HepG2 (cell line): ENCODE data around the gene TXNDC16. TPM values are rescaled to one million over a fixed set of nuclear protein-coding genes. Genes with fewer than 3 reads are reported as not detected.

Experiments
- ATAC-seq: fragments of 200-7000 bp; cut with Tn5 transposase; 3 replicates; pipeline ENCODE4 v1.9.1; 2020; ENCODE audit warnings: mild to moderate bottlenecking, moderate library complexity
- BruUV-seq: library from RNA; stranded (reverse); fragments of 400-500 nt; replicated peaks from 2 replicates; lab custom pipeline; 2021; lab: Mats Ljungman, UMichigan
- CTCF ChIA-PET: fragments of 300-600 bp; formaldehyde crosslinking; extraction: SDS; loops from one replicate; lab custom pipeline; 2021; ENCODE audit warnings: low total read pairs, inconsistent platforms, low intra/inter-chr PET ratio; lab: Yijun Ruan, JAX
- POLR2A ChIA-PET: fragments of 350-600 bp; sonication (Branson Sonifier 250); formaldehyde crosslinking; loops from one replicate; lab custom pipeline; 2020; ENCODE audit warnings: antibody characterized with exemption, inconsistent platforms; lab: Yijun Ruan, JAX
- DNase-seq: peaks from one replicate; pipeline ENCODE4 v3.0.0-alpha.2; 2015; ENCODE audit warnings: low spot score
- FAIRE-seq: peaks from 3 replicates; lab custom pipeline; 2011; peaks lifted over from hg19 to GRCh38; lab: Jason Lieb, UNC
- H2AFZ ChIP-seq: one replicate; pipeline ENCODE4 v1.6.1; 2011; ENCODE audit warnings: low read length, inconsistent platforms
- H3K27ac ChIP-seq: fragments of 300-600 bp; 3 replicates; pipeline ENCODE4 v1.8.0; 2011; ENCODE audit warnings: mixed run types, mild to moderate bottlenecking, mixed read lengths, low read length, inconsistent platforms; ENCODE audit not compliant: insufficient read depth; ENCODE audit errors: extremely low read length
- H3K27me3 ChIP-seq, 2 experiments: fragments of 200-600 bp in 1 of 2; 2 replicates in 1 of 2; 3 replicates in 1 of 2; pipeline versions ENCODE4 v1.6.0 to v1.8.0; 2011; ENCODE audit warnings: low read length in 2 of 2, mild to moderate bottlenecking in 2 of 2, moderate library complexity in 2 of 2, inconsistent platforms in 1 of 2; ENCODE audit not compliant: insufficient read depth in 2 of 2, control insufficient read depth in 1 of 2
- H3K36me3 ChIP-seq, 2 experiments: fragments of 200-600 bp in 1 of 2; replicated peaks in 1 of 2; 2 replicates in 1 of 2; 3 replicates in 1 of 2; pipeline versions ENCODE4 v1.5.1 to v1.8.0; 2011; ENCODE audit warnings: low read length in 2 of 2, inconsistent platforms in 1 of 2; ENCODE audit not compliant: insufficient read depth in 2 of 2, control insufficient read depth in 1 of 2
- H3K4me1 ChIP-seq: 2 replicates; pipeline ENCODE4 v1.5.1; 2012; ENCODE audit warnings: low read length, inconsistent platforms; ENCODE audit not compliant: insufficient read depth
- H3K4me2 ChIP-seq: 2 replicates; pipeline ENCODE4 v1.6.0; 2011; ENCODE audit warnings: low read depth, low read length, inconsistent platforms
- H3K4me3 ChIP-seq, 3 experiments: fragments of 200-600 bp in 1 of 3; sonication (generic), shearing (Covaris generic) in 1 of 3; replicated peaks in 1 of 3; 2 replicates each; pipeline ENCODE4 v1.5.1; 2011 to 2016; ENCODE audit warnings: low read length in 3 of 3, inconsistent platforms in 2 of 3, low read depth in 2 of 3, mild to moderate bottlenecking in 2 of 3, control low read depth in 1 of 3, mixed read lengths in 1 of 3; ENCODE audit not compliant: insufficient read depth in 1 of 3
- H3K79me2 ChIP-seq: one replicate; pipeline ENCODE4 v1.6.1; 2011; ENCODE audit warnings: low read length, inconsistent platforms; ENCODE audit not compliant: insufficient read depth
- H3K9ac ChIP-seq: 2 replicates; pipeline ENCODE4 v1.6.0; 2011; ENCODE audit warnings: mild to moderate bottlenecking, low read depth, low read length, inconsistent platforms; ENCODE audit not compliant: insufficient read depth
- H3K9me3 ChIP-seq: 2 replicates; pipeline ENCODE4 v1.5.1; 2012; ENCODE audit warnings: mild to moderate bottlenecking, low read length
- H4K20me1 ChIP-seq: 2 replicates; pipeline ENCODE4 v1.6.0; 2011; ENCODE audit warnings: inconsistent platforms, mild to moderate bottlenecking, low read length, moderate library complexity; ENCODE audit not compliant: insufficient read depth
- CBFB ChIP-seq: sonication (generic); formaldehyde crosslinking; IDR thresholded peaks from 2 replicates; pipeline ENCODE4 v1.4.0; 2020; ENCODE audit warnings: missing genetic modification reagents
- CBX1 ChIP-seq: IDR thresholded peaks from one replicate; pipeline ENCODE4 v1.6.1; 2016; ENCODE audit warnings: antibody characterized with exemption, low read depth
- CHCHD3 ChIP-seq: sonication (generic); formaldehyde crosslinking; IDR thresholded peaks from 2 replicates; pipeline ENCODE4 v1.8.0; 2022; ENCODE audit warnings: mild to moderate bottlenecking, missing genetic modification reagents, moderate library complexity
- ESRRA ChIP-seq: sonication (generic); formaldehyde crosslinking; IDR thresholded peaks from 2 replicates; pipeline ENCODE4 v1.5.1; 2020; ENCODE audit warnings: mild to moderate bottlenecking, low read depth, missing genetic modification reagents
- GFI1 ChIP-seq: sonication (generic); formaldehyde crosslinking; IDR thresholded peaks from 2 replicates; pipeline ENCODE4 v1.5.0; 2020; ENCODE audit warnings: missing genetic modification reagents, mild to moderate bottlenecking, borderline replicate concordance
- HES4 ChIP-seq: sonication (generic); formaldehyde crosslinking; IDR thresholded peaks from 2 replicates; pipeline ENCODE4 v1.9.0; 2021; ENCODE audit warnings: mild to moderate bottlenecking, missing genetic modification reagents, borderline replicate concordance
- HNF4A ChIP-seq: sonication (generic); formaldehyde crosslinking; IDR thresholded peaks from 2 replicates; pipeline ENCODE4 v1.4.0; 2020; ENCODE audit warnings: missing genetic modification reagents
- REL ChIP-seq: sonication (generic); formaldehyde crosslinking; conservative IDR thresholded peaks from 2 replicates; pipeline ENCODE4 v1.8.0; 2022; ENCODE audit warnings: mild to moderate bottlenecking, missing genetic modification reagents, moderate library complexity
- SNAPC2 ChIP-seq: sonication (generic); formaldehyde crosslinking; IDR thresholded peaks from 2 replicates; pipeline ENCODE4 v1.8.1; 2022; ENCODE audit warnings: mild to moderate bottlenecking, missing genetic modification reagents
- ZNF263 ChIP-seq: sonication (generic); formaldehyde crosslinking; IDR thresholded peaks from 2 replicates; pipeline ENCODE4 v1.4.0; 2020; ENCODE audit warnings: missing genetic modification reagents
- ZNF510 ChIP-seq: sonication (generic); formaldehyde crosslinking; IDR thresholded peaks from 2 replicates; pipeline ENCODE4 v1.4.0; 2020; ENCODE audit warnings: low read depth, mild to moderate bottlenecking, missing genetic modification reagents
- ZNF605 ChIP-seq: sonication (generic); formaldehyde crosslinking; IDR thresholded peaks from 2 replicates; pipeline ENCODE4 v1.8.0; 2022; ENCODE audit warnings: mild to moderate bottlenecking, missing genetic modification reagents
- ZNF777 ChIP-seq: sonication (generic); formaldehyde crosslinking; IDR thresholded peaks from 2 replicates; pipeline ENCODE4 v1.4.0; 2020; ENCODE audit warnings: missing genetic modification reagents
- in situ Hi-C: cut with HindIII; loops from 2 replicates; pipeline ENCODE4 v1.10.0; 2017; ENCODE audit warnings: low pct_unique_long_range_greater_than_20kb; ENCODE audit not compliant: extremely low pct_ligation_motif_present
- intact Hi-C: fragments of 100-400 bp; cut with micrococcal nuclease; formaldehyde crosslinking; loops from one replicate; pipeline ENCODE4 v1.10.0; 2022; ENCODE audit not compliant: unreplicated experiment
- polyA plus RNA-seq, 8 experiments: library from polyadenylated mRNA; depleted of rRNA in 3 of 8; stranded (reverse) in 7 of 8; unstranded in 1 of 8; fragments of >200 nt; fragmentation: Illumina TruSeq in 4 of 8; extraction: Trizol in 4 of 8; gene quantifications; 2 replicates each; pipeline versions ENCODE4 v1.2.1 to v1.2.3, GENCODE V29; 2011 to 2016; ENCODE audit warnings: low read depth in 4 of 8, missing spikeins in 1 of 8, mixed read lengths in 1 of 8; ENCODE audit not compliant: insufficient read depth in 1 of 8
- total RNA-seq, 5 experiments: library from RNA; depleted of rRNA; stranded (reverse); fragments of >200 nt; fragmentation: Illumina TruSeq; extraction: Trizol; gene quantifications; 2 replicates each; pipeline ENCODE4 v1.2.3, GENCODE V29; 2016; ENCODE audit warnings: low read depth in 1 of 5
- TF ChIP-seq, protein P1 (sequence below): IDR thresholded peaks from 2 replicates; pipeline ENCODE4 v1.6.1; 2016; ENCODE audit warnings: missing biosample characterization, missing genetic modification reagents, low read depth
- TF ChIP-seq, protein P2 (sequence below): sonication (generic); formaldehyde crosslinking; conservative IDR thresholded peaks from 2 replicates; pipeline ENCODE4 v1.5.0; 2020; ENCODE audit warnings: missing genetic modification reagents
- TF ChIP-seq, protein P3 (sequence below): sonication (generic); formaldehyde crosslinking; IDR thresholded peaks from 2 replicates; pipeline ENCODE4 v1.4.0; 2020; ENCODE audit warnings: mild to moderate bottlenecking, low read depth, missing genetic modification reagents

Gene TXNDC16
- total and polyA plus RNA-seq, 2 of the 13 experiments (the other 11 are each of a cell fraction or from before 2014, with no cell fraction given): 4.6 to 6.2 TPM

DNA sequence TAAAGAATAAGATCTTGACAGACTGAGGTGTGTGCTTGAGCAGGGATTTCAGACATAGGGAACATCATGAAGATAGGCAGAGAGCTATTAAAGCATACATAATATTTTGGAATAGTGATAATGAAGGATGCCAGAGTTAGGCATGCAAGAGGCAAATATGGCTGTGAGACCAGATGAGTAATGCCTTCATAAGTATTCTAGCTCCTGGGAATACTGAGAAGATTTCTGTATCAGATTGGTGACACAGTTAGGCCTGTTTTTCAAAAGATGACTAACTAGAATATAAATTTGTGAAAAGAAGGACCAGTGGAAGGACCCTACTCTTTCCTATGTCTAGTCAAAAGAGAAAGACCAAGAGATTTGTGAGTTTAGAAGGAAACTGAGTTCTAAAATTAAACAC lies 108.8 kb downstream of the TXNDC16 start:
- H3K27me3 ChIP-seq: no peaks in the 10 kb centered on the region
- no peak overlapping the region for H3K4me2 ChIP-seq
- H3K9me3 ChIP-seq: no peaks in the 10 kb centered on the region
- peaks cover 9% of the 10 kb centered on the region for H3K4me1 ChIP-seq
- no TSS peak for BruUV-seq
- no peak overlapping the region for H2AFZ ChIP-seq
- DNase-seq (no peak), FAIRE-seq (no peak), ATAC-seq (no peak)
- CTCF ChIA-PET: no interaction called here
- H3K27ac ChIP-seq: no peak overlapping the region
- intact Hi-C loops (no loop called here), in situ Hi-C loops (no loop called here)
- H4K20me1 ChIP-seq: no peaks in the 10 kb centered on the region
- TF ChIP-seq SNAPC2 (CRISPR knock-in tag): no peak
- TF ChIP-seq, protein P1, sequence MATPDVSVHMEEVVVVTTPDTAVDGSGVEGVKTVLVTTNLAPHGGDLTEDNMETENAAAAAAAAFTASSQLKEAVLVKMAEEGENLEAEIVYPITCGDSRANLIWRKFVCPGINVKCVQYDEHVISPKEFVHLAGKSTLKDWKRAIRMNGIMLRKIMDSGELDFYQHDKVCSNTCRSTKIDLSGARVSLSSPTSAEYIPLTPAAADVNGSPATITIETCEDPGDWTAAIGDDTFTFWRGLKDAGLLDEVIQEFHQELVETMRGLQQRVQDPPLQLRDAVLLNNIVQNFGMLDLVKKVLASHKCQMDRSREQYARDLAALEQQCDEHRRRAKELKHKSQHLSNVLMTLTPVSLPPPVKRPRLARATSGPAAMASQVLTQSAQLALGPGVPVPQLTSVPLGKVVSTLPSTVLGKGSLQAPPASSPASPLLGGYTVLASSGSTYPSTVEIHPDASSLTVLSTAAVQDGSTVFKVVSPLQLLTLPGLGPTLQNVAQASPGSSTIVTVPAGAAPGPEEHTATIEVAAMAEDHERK: no peak
- TF ChIP-seq REL (CRISPR knock-in tag): no peak
- TF ChIP-seq ZNF510 (CRISPR knock-in tag): no peak
- TF ChIP-seq CBX1: no peak
- TF ChIP-seq ZNF777 (CRISPR knock-in tag): no peak
- TF ChIP-seq HNF4A (CRISPR knock-in tag): no peak
- TF ChIP-seq, protein P2, sequence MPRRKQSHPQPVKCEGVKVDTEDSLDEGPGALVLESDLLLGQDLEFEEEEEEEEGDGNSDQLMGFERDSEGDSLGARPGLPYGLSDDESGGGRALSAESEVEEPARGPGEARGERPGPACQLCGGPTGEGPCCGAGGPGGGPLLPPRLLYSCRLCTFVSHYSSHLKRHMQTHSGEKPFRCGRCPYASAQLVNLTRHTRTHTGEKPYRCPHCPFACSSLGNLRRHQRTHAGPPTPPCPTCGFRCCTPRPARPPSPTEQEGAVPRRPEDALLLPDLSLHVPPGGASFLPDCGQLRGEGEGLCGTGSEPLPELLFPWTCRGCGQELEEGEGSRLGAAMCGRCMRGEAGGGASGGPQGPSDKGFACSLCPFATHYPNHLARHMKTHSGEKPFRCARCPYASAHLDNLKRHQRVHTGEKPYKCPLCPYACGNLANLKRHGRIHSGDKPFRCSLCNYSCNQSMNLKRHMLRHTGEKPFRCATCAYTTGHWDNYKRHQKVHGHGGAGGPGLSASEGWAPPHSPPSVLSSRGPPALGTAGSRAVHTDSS (CRISPR knock-in tag): no peak
- no peak for TF ChIP-seq CBFB (CRISPR knock-in tag)
- no peak for TF ChIP-seq CHCHD3 (CRISPR knock-in tag)
- no peak for TF ChIP-seq ESRRA (CRISPR knock-in tag)
- TF ChIP-seq, protein P3, sequence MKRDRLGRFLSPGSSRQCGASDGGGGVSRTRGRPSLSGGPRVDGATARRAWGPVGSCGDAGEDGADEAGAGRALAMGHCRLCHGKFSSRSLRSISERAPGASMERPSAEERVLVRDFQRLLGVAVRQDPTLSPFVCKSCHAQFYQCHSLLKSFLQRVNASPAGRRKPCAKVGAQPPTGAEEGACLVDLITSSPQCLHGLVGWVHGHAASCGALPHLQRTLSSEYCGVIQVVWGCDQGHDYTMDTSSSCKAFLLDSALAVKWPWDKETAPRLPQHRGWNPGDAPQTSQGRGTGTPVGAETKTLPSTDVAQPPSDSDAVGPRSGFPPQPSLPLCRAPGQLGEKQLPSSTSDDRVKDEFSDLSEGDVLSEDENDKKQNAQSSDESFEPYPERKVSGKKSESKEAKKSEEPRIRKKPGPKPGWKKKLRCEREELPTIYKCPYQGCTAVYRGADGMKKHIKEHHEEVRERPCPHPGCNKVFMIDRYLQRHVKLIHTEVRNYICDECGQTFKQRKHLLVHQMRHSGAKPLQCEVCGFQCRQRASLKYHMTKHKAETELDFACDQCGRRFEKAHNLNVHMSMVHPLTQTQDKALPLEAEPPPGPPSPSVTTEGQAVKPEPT: no peak
- no peak for TF ChIP-seq GFI1 (CRISPR knock-in tag)
- no peak for TF ChIP-seq ZNF263 (CRISPR knock-in tag)
- no peak for TF ChIP-seq HES4 (CRISPR knock-in tag)
- no peak for TF ChIP-seq ZNF605 (CRISPR knock-in tag)
- H3K36me3 ChIP-seq: peaks cover 0 to 1% of the 10 kb centered on the region in 2 experiments; a peak in 2 of 5 replicates
- no peak overlapping the region for H3K4me3 ChIP-seq
- no peaks in the 10 kb centered on the region for H3K79me2 ChIP-seq
- H3K9ac ChIP-seq: no peak overlapping the region
- POLR2A ChIA-PET: no interaction called here
